BLaER1 (cell line): ENCODE results near the gene RANBP17.

ENCODE experiments used
- H3K27ac ChIP-seq: shearing (Covaris generic); formaldehyde crosslinking; 2 replicates; pipeline ENCODE4 v1.8.1; 2022
- H3K27me3 ChIP-seq: shearing (Covaris generic); formaldehyde crosslinking; 2 replicates; pipeline ENCODE4 v1.8.1; 2022
- H3K36me3 ChIP-seq: shearing (Covaris generic); formaldehyde crosslinking; 2 replicates; pipeline ENCODE4 v1.8.1; 2022
- H3K4me1 ChIP-seq: shearing (Covaris generic); formaldehyde crosslinking; 2 replicates; pipeline ENCODE4 v1.8.1; 2022
- H3K4me2 ChIP-seq: shearing (Covaris generic); formaldehyde crosslinking; 2 replicates; pipeline ENCODE4 v1.8.1; 2022
- H3K4me3 ChIP-seq: shearing (Covaris generic); formaldehyde crosslinking; 2 replicates; pipeline ENCODE4 v1.8.1; 2022
- H3K9ac ChIP-seq: shearing (Covaris generic); formaldehyde crosslinking; 2 replicates; pipeline ENCODE4 v1.8.1; 2022
- H3K9me3 ChIP-seq: shearing (Covaris generic); formaldehyde crosslinking; 2 replicates; pipeline ENCODE4 v1.8.1; 2022
- H4K20me1 ChIP-seq: shearing (Covaris generic); formaldehyde crosslinking; 2 replicates; pipeline ENCODE4 v1.8.1; 2022
- Cebpa-rat ChIP-seq: shearing (Covaris generic); IDR thresholded peaks from 2 replicates; pipeline ENCODE4 v1.8.1; 2022

Gene RANBP17

DNA sequence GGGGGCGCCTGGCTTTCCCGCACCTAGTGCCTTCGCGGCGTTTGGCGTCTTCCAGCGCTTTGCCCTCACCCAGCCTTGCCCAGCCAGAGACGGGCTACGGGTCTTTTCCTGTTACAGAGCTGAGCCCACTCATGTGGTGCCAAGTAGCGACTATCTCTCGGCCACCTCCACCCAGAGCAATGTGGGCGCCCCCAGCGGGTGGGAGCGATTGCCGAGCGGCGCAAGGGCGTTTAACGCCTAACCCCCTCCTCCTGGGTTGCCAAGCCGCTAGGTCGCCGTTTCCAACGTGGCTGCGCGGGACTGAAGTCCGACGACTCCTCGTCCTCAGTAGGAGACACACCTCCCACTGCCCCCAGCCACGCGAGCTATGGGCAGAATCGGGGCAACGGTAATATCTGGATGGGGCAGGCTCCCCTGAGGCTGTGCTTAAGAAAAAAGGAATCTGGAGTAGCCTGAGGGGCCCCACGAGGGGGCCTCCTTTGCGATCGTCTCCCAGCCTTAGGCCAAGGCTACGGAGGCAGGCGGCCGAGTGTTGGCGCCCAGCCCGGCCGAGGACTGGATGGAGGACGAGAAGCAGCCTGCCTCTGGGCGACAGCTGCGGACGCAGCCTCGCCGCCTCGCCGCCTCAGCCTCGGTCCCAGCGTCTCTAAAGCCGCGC lies 453.0 kb downstream of the RANBP17 start:
- Histone ChIP-seq H3K36me3 (no peaks in the 10 kb centered on the region), H3K9ac (no peak overlapping the region), H3K4me1 (no peaks in the 10 kb centered on the region), H4K20me1 (no peaks in the 10 kb centered on the region), H3K9me3 (peaks cover 76% of the 10 kb centered on the region), H3K4me2 (no peak overlapping the region), H3K27ac (no peak overlapping the region), H3K4me3 (no peak overlapping the region), H3K27me3 (peaks cover 67% of the 10 kb centered on the region)
- no peak for TF ChIP-seq Cebpa-rat

DNA sequence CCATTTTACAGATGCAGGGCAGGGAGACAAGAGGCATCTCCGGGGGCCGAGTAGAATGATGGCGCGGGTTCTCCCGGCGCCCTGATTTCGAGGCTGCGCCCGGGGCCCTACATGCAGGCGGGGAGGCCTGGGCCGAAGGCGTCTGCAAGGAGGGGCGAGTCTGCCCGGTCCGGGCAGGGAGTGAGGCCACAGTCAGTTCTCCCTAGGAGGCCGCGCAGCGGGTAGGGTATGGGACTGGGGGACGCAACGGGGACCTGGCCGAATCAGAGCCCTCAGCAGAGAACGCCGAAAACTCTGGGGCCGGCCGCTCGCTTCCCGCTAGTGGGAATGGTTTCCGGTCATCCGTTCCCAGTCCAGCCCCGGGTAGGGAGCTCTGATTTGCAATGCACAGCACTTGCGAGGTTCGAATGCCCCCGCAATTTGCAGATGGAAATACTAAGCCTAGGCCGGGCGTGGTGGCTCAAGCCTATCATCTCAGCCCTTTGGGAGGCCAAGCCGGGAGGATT lies 453.6 kb downstream of the RANBP17 start:
- Histone ChIP-seq H3K27ac (no peak overlapping the region), H3K4me1 (no peaks in the 10 kb centered on the region), H3K36me3 (no peaks in the 10 kb centered on the region), H3K4me2 (no peak overlapping the region), H4K20me1 (no peaks in the 10 kb centered on the region), H3K27me3 (peaks cover 63% of the 10 kb centered on the region), H3K4me3 (no peak overlapping the region), H3K9me3 (peaks cover 70% of the 10 kb centered on the region), H3K9ac (no peak overlapping the region)
- no peak for TF ChIP-seq Cebpa-rat

DNA sequence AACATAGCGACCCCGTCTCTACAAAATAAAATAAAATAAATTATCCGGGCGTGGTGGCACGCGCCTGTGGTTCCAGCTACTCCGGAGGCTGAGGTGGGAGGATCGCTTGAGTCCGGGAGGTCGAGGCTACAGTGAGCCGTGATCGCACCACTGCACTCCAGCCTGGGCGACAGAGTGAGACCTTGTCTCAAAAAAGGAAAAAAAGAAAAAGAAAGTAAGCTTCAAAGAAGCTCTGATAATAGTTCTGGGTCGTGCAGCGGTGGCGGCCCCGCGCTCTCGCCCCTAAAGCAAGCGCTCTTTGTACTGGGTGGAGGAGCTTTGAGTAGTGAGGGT lies 454.1 kb downstream of the RANBP17 start:
- peaks cover 59% of the 10 kb centered on the region for H3K27me3 ChIP-seq
- TF ChIP-seq Cebpa-rat = no peak
- no peak overlapping the region for H3K27ac ChIP-seq
- H3K36me3 ChIP-seq = no peaks in the 10 kb centered on the region
- H3K4me3 ChIP-seq = no peak overlapping the region
- no peaks in the 10 kb centered on the region for H4K20me1 ChIP-seq
- H3K4me1 ChIP-seq = no peaks in the 10 kb centered on the region
- peaks cover 65% of the 10 kb centered on the region for H3K9me3 ChIP-seq
- H3K9ac ChIP-seq = no peak overlapping the region
- H3K4me2 ChIP-seq = no peak overlapping the region

DNA sequence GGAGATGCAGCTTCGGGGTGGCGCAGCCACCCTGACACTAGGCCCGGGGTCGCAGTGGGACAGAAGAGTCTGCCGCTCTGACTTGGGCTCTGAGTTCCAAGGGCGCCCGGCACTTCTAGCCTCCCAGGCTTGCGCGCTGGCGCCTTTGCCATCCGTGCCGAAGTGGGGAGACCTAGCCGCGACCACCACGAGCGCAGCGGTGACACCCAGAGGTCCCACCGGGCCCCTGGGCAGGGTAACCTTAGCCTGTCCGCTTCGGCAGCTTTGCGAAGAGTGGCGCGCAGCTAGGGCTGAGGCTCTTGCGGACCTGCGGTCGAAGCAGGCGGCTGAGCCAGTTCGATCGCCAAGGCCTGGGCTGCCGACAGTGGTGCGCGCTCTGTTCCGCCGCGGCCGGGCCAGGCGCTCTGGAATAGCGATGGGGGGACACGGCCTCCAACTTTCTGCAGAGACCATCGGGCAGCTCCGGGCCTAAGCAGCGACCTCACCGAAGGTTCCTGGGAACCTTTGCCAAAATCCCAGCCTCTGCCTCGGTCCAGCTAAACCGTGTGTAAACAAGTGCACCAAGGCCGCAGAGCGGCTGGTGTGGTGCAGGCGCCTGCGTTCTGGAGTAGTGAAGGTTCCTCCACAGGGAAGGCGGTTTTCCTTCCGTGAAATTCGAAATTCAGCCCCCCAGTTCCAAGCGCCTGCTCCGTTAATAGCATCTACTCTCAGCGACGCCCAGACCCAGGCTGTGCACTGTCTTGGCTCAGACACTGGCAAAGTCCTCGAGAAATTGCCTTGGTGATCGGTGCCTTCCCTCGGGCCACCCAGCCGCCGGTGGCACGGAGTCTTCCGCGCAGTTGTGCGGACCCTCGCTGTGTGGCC lies 454.7 kb downstream of the RANBP17 start:
- peaks cover 53% of the 10 kb centered on the region for H3K27me3 ChIP-seq
- H3K4me3 ChIP-seq = no peak overlapping the region

DNA sequence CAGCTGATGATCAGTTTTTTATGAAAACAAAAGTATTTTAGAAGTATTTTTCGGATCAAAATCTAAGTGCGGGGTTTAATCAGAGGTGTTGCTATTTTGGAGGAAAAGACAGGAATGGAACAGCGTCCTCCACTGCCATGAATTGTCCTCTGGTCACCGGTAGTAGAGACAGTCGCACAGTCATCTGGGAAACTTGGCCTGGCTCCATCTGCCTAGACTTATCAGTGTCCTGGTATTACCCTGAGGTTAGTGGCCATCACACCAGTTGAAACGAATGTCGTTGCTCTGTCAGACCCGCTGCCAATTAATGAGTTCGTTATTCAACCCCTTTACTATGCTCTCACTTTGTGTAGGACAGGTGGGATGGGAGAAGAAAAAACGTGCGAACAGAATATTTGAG lies 455.4 kb downstream of the RANBP17 start:
- no peaks in the 10 kb centered on the region for H4K20me1 ChIP-seq

More for the DNA sequence above, 454.7 kb downstream of the RANBP17 start:
- peaks cover 59% of the 10 kb centered on the region for H3K9me3 ChIP-seq
- H3K4me1 ChIP-seq = no peaks in the 10 kb centered on the region
- no peak overlapping the region for H3K4me2 ChIP-seq
- no peak overlapping the region for H3K9ac ChIP-seq
- TF ChIP-seq Cebpa-rat = no peak
- H4K20me1 ChIP-seq = no peaks in the 10 kb centered on the region
- no peaks in the 10 kb centered on the region for H3K36me3 ChIP-seq
- H3K27ac ChIP-seq = no peak overlapping the region

DNA sequence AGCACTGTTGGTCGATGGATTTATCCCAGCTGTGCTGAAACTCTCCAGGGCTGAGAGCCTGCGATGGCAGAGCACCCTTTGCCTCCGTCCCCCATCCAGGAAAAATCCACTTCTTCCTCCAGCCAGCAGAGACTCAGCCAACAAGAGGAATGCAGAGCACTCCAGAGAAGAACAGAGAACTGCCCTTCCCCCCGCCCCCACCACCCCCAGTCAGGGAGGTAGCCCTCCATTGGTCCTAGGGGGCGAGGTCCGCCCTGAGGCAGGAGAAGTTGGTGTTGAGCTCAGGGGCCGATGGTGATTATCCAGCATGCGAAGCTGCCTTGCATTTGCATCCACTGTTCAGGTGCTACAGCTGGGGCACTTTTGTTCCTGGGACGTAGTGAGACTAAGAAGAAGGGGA lies 456.2 kb downstream of the RANBP17 start:
- H3K27me3 ChIP-seq = peaks cover 37% of the 10 kb centered on the region
- no peak overlapping the region for H3K4me2 ChIP-seq
- no peak overlapping the region for H3K9ac ChIP-seq
- H4K20me1 ChIP-seq = no peaks in the 10 kb centered on the region
- H3K27ac ChIP-seq = no peak overlapping the region
- peaks cover 44% of the 10 kb centered on the region for H3K9me3 ChIP-seq
- no peaks in the 10 kb centered on the region for H3K4me1 ChIP-seq
- H3K36me3 ChIP-seq = no peaks in the 10 kb centered on the region
- H3K4me3 ChIP-seq = no peak overlapping the region
- no peak for TF ChIP-seq Cebpa-rat

More for the DNA sequence above, 455.4 kb downstream of the RANBP17 start:
- no peak overlapping the region for H3K4me3 ChIP-seq
- H3K9me3 ChIP-seq = peaks cover 52% of the 10 kb centered on the region
- no peak overlapping the region for H3K9ac ChIP-seq
- H3K27me3 ChIP-seq = peaks cover 45% of the 10 kb centered on the region
- no peaks in the 10 kb centered on the region for H3K4me1 ChIP-seq
- no peak overlapping the region for H3K4me2 ChIP-seq
- no peaks in the 10 kb centered on the region for H3K36me3 ChIP-seq
- TF ChIP-seq Cebpa-rat = no peak
- H3K27ac ChIP-seq = no peak overlapping the region

DNA sequence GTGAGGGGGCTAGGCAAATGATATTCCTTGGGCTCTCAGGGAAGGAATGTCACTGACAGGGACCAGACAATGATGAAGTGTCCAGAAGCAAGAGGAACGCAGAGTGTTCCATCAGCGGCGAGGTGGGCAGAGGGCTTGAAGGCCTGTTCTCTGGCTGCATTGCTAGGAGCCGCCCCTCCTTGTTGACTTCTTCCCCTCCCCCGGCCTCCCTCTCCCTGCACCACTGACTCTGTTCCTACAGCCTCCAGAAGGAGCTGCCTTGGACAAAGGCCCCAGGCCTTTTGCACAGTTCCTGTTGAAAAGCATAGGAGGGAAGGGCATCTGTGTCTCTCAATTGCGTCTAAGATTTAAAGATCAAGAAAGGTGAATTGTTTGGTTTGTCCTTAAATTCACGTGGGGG lies 459.6 kb downstream of the RANBP17 start:
- Histone ChIP-seq H4K20me1 (no peaks in the 10 kb centered on the region), H3K4me1 (no peaks in the 10 kb centered on the region), H3K27me3 (peaks cover 8% of the 10 kb centered on the region; the same call in 1 of the 2 replicates), H3K36me3 (no peaks in the 10 kb centered on the region), H3K27ac (no peak overlapping the region), H3K9me3 (peaks cover 10% of the 10 kb centered on the region), H3K4me2 (no peak overlapping the region), H3K4me3 (no peak overlapping the region), H3K9ac (no peak overlapping the region)
- TF ChIP-seq Cebpa-rat = no peak

DNA sequence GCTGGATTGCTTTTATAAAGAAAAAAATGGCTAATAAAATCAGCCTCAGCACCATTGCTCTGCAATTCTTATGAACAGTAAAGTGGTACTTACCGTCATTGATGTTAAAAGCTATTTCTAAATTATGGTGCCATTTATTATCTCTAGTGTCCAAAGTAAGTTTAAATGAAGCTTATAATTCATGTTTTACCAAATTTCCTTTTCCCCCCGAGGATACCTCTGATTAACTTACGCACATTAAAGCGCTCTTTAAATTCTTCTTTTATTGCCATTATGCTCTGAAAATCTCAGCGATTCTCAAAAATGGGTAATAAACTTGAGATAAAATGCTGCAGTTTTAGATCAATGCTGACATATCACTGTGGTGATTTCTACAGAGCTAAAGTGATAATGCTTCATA lies 460.7 kb downstream of the RANBP17 start:
- Histone ChIP-seq H3K27ac (no peak overlapping the region), H3K4me2 (no peak overlapping the region), H3K9me3 (no peaks in the 10 kb centered on the region), H3K27me3 (peaks cover 3% of the 10 kb centered on the region; the same call in 1 of the 2 replicates), H3K9ac (no peak overlapping the region), H3K36me3 (no peaks in the 10 kb centered on the region), H3K4me3 (no peak overlapping the region), H3K4me1 (no peaks in the 10 kb centered on the region), H4K20me1 (no peaks in the 10 kb centered on the region)
- no peak for TF ChIP-seq Cebpa-rat

DNA sequence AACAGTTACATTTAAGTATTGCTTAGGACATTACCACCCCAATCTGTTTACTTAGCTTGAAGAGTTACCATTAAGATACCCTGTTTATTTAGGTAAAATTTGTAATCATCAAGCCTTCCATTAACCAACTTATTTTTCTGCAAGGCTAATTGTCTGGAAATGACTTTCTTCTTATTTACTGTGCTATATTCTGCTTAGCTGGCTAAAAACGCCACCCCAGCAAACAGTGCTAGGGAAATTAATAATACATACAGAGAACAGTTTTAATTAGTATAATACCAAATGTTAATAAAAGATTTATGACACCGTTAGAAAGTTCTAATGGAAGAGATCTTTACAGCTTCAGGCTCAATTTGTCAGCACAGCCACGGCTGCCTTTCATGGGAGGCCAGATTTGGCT lies 461.2 kb downstream of the RANBP17 start:
- Histone ChIP-seq H3K27ac (no peak overlapping the region), H3K4me3 (no peak overlapping the region), H3K4me1 (no peaks in the 10 kb centered on the region), H3K27me3 (no peaks in the 10 kb centered on the region), H3K4me2 (no peak overlapping the region), H3K9me3 (no peaks in the 10 kb centered on the region), H3K9ac (no peak overlapping the region), H3K36me3 (no peaks in the 10 kb centered on the region), H4K20me1 (no peaks in the 10 kb centered on the region)
- no peak for TF ChIP-seq Cebpa-rat
